HG03108 (cell line): ENCODE data around the gene AGPAT1.
"Not testable (repeated sequence)": the region's sequence is repeated elsewhere in the genome, so short reads cannot be mapped to it uniquely, and the experiment has no call there.

ENCODE experiments used
- ATAC-seq: cut with Tn5 transposase; IDR thresholded peaks from one replicate; pipeline ENCODE4 v1.9.1; 2021; ENCODE audit warnings: moderate library complexity; ENCODE audit not compliant: unreplicated experiment

AGPAT1 gene

GRCh38 chr6:32151181-32151862, 24.6 kb downstream of the AGPAT1 start:
- ATAC-seq, result no peak

GRCh38 chr6:32149932-32150870, 25.7 kb downstream of the AGPAT1 start:
- ATAC-seq, result no peak

- ATAC-seq, result no peak
Observed at GRCh38 chr6:32149092-32149755, 26.7 kb downstream of the AGPAT1 start.

- ATAC-seq, result no peak
Observed at GRCh38 chr6:32148289-32149091, 27.4 kb downstream of the AGPAT1 start.

- ATAC-seq, result no peak
Observed at GRCh38 chr6:32147401-32148132, 28.3 kb downstream of the AGPAT1 start.

GRCh38 chr6:32146687-32147086, 29.2 kb downstream of the AGPAT1 start:
- ATAC-seq, result no peak

GRCh38 chr6:32146287-32146686, 29.6 kb downstream of the AGPAT1 start:
- ATAC-seq, result no peak

GRCh38 chr6:32144238-32144637, 31.6 kb downstream of the AGPAT1 start:
- not testable (repeated sequence) for ATAC-seq

GRCh38 chr6:32140420-32141046, 35.4 kb downstream of the AGPAT1 start:
- no peak for ATAC-seq

- no peak for ATAC-seq
Observed at GRCh38 chr6:32139590-32139989, 36.3 kb downstream of the AGPAT1 start.

GRCh38 chr6:32137454-32137853, 38.4 kb downstream of the AGPAT1 start:
- no peak for ATAC-seq

GRCh38 chr6:32133786-32134185, 42.1 kb downstream of the AGPAT1 start:
- ATAC-seq, result no peak

GRCh38 chr6:32132110-32132509, 43.8 kb downstream of the AGPAT1 start:
- no peak for ATAC-seq

- no peak for ATAC-seq
Observed at GRCh38 chr6:32131439-32131948, 44.4 kb downstream of the AGPAT1 start.

- peak; percentile 8 for ATAC-seq
Observed at GRCh38 chr6:32129297-32130088, 46.4 kb downstream of the AGPAT1 start.

- ATAC-seq, result no peak
Observed at GRCh38 chr6:32128751-32129296, 47.1 kb downstream of the AGPAT1 start.

GRCh38 chr6:32127717-32128592, 47.9 kb downstream of the AGPAT1 start, which contains the start of gene ATF6B:
Gene ATF6B, minus strand, starts transcription at chr6:32128246. Its CDS starts 39 bp downstream, at chr6:32128207.
- ATAC-seq, result peak; percentile 84
